GM18508 (cell line): ENCODE measurements around the gene ATP2B1.
A peak's percentile ranks its signal among the peaks of the same experiment; 100 is the strongest.

ENCODE experiments used
- ATAC-seq: cut with Tn5 transposase; IDR thresholded peaks from one replicate; pipeline ENCODE4 v1.9.1; 2021; ENCODE audit warnings: moderate number of reproducible peaks; ENCODE audit not compliant: insufficient read depth, unreplicated experiment

The ATP2B1 gene

GRCh38 chr12:89663577-89664357 lies 44.9 kb downstream of the ATP2B1 start:
- ATAC-seq, result peak; percentile 59

GRCh38 chr12:89662623-89663022 lies 46.0 kb downstream of the ATP2B1 start:
- ATAC-seq, result no peak

GRCh38 chr12:89661706-89662330 lies 46.8 kb downstream of the ATP2B1 start:
- no peak for ATAC-seq

- ATAC-seq, result no peak
Observed at GRCh38 chr12:89657739-89658138, 50.9 kb downstream of the ATP2B1 start.

GRCh38 chr12:89657066-89657465 lies 51.6 kb downstream of the ATP2B1 start:
- no peak for ATAC-seq

GRCh38 chr12:89655841-89656240 lies 52.8 kb downstream of the ATP2B1 start:
- no peak for ATAC-seq

- no peak for ATAC-seq
Observed at GRCh38 chr12:89651192-89651591, 57.4 kb downstream of the ATP2B1 start.

- ATAC-seq, result no peak
Observed at GRCh38 chr12:89650239-89650638, 58.4 kb downstream of the ATP2B1 start.

- no peak for ATAC-seq
Observed at GRCh38 chr12:89649820-89650219, 58.8 kb downstream of the ATP2B1 start.

GRCh38 chr12:89649139-89649538 lies 59.5 kb downstream of the ATP2B1 start:
- no peak for ATAC-seq

- ATAC-seq, result no peak
Observed at GRCh38 chr12:89648211-89648930, 60.3 kb downstream of the ATP2B1 start.

GRCh38 chr12:89645434-89645833 lies 63.2 kb downstream of the ATP2B1 start:
- ATAC-seq, result no peak

GRCh38 chr12:89642959-89643358 lies 65.7 kb downstream of the ATP2B1 start:
- no peak for ATAC-seq

- ATAC-seq, result no peak
Observed at GRCh38 chr12:89636776-89637160, 71.9 kb downstream of the ATP2B1 start.

GRCh38 chr12:89636052-89636775 lies 72.4 kb downstream of the ATP2B1 start:
- ATAC-seq, result no peak

GRCh38 chr12:89634508-89634907 lies 74.1 kb downstream of the ATP2B1 start:
- ATAC-seq, result no peak

- no peak for ATAC-seq
Observed at GRCh38 chr12:89632778-89633177, 75.9 kb downstream of the ATP2B1 start.

- ATAC-seq, result no peak
Observed at GRCh38 chr12:89622115-89622514, 86.5 kb downstream of the ATP2B1 start.

GRCh38 chr12:89621521-89621920 lies 87.1 kb downstream of the ATP2B1 start:
- ATAC-seq, result no peak

GRCh38 chr12:89619764-89620163 lies 88.9 kb downstream of the ATP2B1 start:
- ATAC-seq, result no peak
